WI38 (cell line): ENCODE measurements around the gene POU5F1.

ENCODE experiments used
- H3K4me3 ChIP-seq: 2 replicates; pipeline ENCODE4 v1.5.1; 2011; ENCODE audit warnings: low read depth, mild to moderate bottlenecking, control low read depth, low read length
- CTCF ChIP-seq: IDR thresholded peaks from 2 replicates; pipeline ENCODE4 v1.5.1; 2012; ENCODE audit warnings: low read depth, mild to moderate bottlenecking, control low read depth, low read length

The POU5F1 gene

GRCh38 chr6:31122791-31123706 lies 47.4 kb downstream of the POU5F1 start:
- H3K4me3 ChIP-seq = no peak overlapping the region
- TF ChIP-seq CTCF = no peak

GRCh38 chr6:31121131-31121790 lies 49.2 kb downstream of the POU5F1 start:
- no peak for TF ChIP-seq CTCF
- no peak overlapping the region for H3K4me3 ChIP-seq

- no peak within 1 kb of the TSS for H3K4me3 ChIP-seq
- TF ChIP-seq CTCF = no peak
These were observed 50.1 kb downstream of the POU5F1 start, which contains the start of gene CDSN for GRCh38 chr6:31120151-31120915. CDSN (minus strand) TSS chr6:31120446; CDS start chr6:31120419, 27 bp downstream.

- no peak overlapping the region for H3K4me3 ChIP-seq
- no peak for TF ChIP-seq CTCF
These were observed 52.3 kb downstream of the POU5F1 start for GRCh38 chr6:31118178-31118577.

GRCh38 chr6:31116661-31117385 lies 53.7 kb downstream of the POU5F1 start:
- TF ChIP-seq CTCF = no peak
- no peak overlapping the region for H3K4me3 ChIP-seq

- no peak overlapping the region for H3K4me3 ChIP-seq
- no peak for TF ChIP-seq CTCF
These were observed 54.4 kb downstream of the POU5F1 start for GRCh38 chr6:31115941-31116560.
